ENCODE data around the gene GPC2.
A peak's percentile ranks its signal among the peaks of the same experiment; 100 is the strongest.

GPC2 gene

DNA sequence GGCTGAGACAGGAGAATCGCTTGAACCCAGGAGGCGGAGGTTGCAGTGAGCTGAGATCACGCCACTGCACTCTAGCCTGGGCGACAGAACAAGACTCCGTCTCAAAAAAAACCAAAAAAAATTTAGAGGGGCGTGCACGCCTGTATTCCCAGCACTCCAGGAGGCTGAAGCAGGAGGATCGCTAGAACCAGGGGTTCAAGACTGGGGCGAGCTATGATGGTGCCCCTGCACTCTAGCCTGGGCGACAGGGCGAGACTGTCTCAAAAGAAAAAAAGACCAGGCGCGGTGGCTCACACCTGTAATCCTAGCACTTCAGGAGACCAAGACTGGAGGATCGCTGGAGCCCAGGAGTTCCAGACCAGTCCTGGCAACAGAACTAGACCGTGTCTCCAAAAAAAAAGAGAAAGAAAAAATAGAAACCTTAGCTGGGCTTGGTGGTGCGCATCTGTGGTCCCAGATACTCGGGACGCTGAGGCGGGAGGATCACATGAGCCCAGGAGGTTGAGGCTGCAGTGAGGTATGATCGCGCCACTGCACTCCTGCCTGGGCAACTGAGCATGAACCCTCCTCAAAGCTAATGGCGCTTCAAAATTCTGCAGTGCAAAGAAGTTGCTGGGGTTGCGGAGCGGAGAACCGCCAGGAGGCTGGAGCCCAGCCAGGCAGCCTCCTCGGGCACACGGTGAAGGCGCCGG lies 50.8 kb downstream of the GPC2 start:
- DNase-seq (ENCODE audit: low read depth in 3 of 3, low spot score in 1 of 3) = no peak

DNA sequence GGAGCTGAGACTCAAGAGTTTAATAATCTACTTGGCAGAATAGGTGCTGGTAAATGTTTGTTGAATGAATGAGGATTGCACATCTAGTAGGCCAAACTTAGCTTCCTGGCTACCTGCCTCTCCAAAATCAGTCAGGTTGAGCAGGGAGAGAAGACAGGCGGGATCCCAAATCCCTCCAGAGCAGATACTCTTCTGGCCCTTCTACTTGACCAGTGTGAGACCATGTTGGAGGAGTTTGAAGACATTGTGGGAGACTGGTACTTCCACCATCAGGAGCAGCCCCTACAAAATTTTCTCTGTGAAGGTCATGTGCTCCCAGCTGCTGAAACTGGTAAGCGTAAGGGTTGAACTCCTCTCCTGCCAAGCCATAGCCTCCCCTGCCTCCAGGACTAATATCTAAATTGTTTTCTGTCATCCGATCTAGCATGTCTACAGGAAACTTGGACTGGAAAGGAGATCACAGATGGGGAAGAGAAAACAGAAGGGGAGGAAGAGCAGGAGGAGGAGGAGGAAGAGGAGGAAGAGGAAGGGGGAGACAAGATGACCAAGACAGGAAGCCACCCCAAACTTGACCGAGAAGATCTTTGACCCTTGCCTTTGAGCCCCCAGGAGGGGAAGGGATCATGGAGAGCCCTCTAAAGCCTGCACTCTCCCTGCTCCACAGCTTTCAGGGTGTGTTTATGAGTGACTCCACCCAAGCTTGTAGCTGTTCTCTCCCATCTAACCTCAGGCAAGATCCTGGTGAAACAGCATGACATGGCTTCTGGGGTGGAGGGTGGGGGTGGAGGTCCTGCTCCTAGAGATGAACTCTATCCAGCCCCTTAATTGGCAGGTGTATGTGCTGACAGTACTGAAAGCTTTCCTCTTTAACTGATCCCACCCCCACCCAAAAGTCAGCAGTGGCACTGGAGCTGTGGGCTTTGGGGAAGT lies 52.6 kb downstream of the GPC2 start:
- DNase-seq (ENCODE audit: low read depth in 3 of 3, low spot score in 1 of 3) = no peak

DNA sequence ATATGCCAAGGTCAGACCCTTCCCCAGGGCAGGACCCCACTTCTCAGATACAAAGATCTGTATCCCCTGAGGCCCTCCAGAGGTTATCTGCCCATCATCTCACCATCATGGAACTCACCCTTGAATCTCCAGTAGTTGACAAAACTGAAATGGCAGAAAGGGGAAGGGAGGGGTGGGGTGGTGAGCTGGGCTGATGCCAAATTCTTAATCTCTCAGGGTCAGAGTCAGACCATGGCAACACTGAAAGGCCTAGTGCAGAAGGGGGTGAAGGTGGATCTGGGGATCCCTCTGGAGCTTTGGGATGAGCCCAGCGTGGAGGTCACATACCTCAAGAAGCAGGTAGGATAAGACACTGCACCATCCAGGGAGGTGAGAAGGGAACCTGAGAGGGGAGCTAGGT lies 54.6 kb downstream of the GPC2 start:
- no peak for DNase-seq (ENCODE audit: low read depth in 3 of 3, low spot score in 1 of 3)

DNA sequence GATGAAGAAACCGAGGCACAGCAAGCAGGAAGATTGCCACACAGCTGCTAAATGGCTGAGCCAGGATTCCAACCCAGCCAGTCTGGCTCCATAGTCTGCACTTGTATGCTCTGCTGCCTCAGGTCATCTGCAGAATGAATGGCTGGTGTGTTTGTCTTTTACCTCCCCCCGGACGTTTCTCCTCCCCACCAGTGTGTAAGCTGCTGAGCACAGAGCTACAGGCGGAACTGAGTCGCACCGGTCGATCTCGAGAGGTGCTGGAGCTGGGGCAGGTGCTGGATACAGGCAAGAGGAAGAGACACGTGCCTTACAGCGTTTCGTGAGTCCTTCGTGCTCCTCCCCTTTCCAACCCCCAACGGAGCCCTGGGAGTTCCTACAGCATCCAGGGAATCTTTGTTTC lies 55.1 kb downstream of the GPC2 start:
- DNase-seq (ENCODE audit: low read depth in 3 of 3, low spot score in 1 of 3) = no peak

DNA sequence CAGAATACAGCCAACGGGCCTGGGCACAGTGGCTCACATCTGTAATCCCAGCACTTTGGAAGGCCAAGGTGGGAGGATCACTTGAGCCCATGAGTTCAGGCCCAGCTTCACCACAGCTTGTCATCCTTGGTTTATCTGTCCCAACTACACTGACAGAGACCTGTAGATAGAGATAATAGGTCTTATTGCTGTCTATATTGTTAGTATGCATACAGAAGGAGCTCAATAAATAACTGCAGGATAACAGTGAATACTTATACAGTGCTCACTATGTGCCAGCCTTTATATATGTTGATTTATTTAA lies 56.5 kb downstream of the GPC2 start:
- DNase-seq (ENCODE audit: low read depth in 3 of 3, low spot score in 1 of 3) = no peak

DNA sequence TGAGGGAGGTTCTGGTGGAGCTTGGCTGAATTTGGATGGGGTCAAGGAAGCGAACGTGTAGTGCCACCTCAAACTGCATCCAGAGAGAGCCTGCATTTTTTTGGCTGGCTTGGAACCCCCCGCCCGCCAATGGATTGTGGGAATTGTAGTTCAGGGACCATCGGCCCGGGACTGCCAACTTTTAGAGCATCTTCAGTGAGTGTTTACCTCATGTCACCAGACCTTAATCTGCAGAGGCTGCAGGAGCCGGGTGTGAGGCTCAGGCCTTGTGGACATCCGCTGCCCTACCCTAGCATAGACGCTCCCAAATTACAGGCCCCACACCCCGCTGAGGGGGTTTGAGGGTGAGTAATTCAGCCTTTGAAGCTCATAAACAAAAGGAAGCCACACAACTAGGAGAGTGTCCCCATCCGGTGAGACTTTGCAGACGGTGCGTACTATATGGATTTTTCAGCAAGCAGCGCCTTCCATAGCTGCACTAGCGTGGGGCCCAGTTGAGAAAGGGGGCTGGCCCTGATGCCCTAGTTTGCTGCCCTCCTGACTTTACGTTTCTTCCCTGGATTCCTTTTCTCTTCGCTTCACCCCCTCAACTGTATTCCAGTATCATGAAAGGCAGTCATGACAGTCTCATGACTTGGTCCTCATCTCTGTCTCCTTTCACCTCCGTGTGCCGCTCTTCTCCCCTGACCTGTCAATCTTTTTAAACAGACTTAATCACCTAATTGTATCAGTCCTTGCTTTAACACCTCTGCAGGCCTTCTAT lies 57.0 kb downstream of the GPC2 start:
- peak; percentile 29 to 49 (median 39) for DNase-seq (ENCODE audit: low read depth in 3 of 3, low spot score in 1 of 3)
